ENCODE results near the gene DDN. TPM values are rescaled to one million over a fixed set of nuclear protein-coding genes. Genes with fewer than 3 reads are reported as not detected.

The DDN gene
- total RNA-seq, 2 donors from 2014 or later: 0.17 to 0.21 TPM

- intact Hi-C loops (cut with DNase I): no loop called here
These were observed 44.1 kb upstream of the DDN start for GRCh38 chr12:49043241-49043640.

DNA sequence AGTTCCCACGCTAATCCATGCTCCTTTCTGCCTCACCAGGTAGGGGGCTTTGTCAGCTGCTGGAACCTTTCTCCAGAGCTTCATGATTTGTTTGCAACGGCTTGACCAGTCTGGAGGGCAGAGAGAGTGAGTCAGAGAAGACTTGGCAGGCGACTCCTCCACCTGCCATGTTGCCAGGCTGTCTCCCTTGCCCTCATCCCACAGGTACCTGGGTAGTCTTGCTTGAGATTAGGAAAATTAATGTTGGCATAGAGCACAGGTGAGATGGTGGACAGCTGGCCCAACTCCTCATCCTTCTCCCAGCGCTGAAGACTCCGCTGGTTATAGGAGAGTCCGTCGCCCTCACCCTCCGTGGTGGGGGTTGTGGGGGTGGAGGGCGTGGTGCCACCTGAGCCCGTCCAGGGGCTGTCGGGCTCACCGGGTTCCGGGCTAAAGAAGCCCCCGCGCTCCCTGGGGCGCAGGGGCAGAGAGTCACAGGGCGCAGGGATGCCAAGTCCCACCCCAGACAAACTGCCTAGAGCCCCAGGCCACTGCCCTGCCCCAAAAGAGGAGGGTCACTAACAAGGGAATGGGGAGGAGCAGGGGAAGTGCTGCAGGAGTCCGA, 42.8 kb upstream of the DDN start:
- TF ChIP-seq, protein P1, sequence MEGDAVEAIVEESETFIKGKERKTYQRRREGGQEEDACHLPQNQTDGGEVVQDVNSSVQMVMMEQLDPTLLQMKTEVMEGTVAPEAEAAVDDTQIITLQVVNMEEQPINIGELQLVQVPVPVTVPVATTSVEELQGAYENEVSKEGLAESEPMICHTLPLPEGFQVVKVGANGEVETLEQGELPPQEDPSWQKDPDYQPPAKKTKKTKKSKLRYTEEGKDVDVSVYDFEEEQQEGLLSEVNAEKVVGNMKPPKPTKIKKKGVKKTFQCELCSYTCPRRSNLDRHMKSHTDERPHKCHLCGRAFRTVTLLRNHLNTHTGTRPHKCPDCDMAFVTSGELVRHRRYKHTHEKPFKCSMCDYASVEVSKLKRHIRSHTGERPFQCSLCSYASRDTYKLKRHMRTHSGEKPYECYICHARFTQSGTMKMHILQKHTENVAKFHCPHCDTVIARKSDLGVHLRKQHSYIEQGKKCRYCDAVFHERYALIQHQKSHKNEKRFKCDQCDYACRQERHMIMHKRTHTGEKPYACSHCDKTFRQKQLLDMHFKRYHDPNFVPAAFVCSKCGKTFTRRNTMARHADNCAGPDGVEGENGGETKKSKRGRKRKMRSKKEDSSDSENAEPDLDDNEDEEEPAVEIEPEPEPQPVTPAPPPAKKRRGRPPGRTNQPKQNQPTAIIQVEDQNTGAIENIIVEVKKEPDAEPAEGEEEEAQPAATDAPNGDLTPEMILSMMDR (IDR thresholded peaks at IDR 0.05): no peak
- no peak overlapping the region for H3K9ac ChIP-seq (ENCODE audit: low read depth in 2 of 2, low read length in 2 of 2)
- intact Hi-C loops (cut with DNase I): no loop called here
- H3K36me3 ChIP-seq: peaks cover 41% of the 10 kb centered on the region
- no peak overlapping the region for H3K27ac ChIP-seq
- no peak for DNase-seq
- no peaks in the 10 kb centered on the region for H3K27me3 ChIP-seq
- H3K4me3 ChIP-seq: no peak overlapping the region
- no peaks in the 10 kb centered on the region for H3K4me1 ChIP-seq
- H3K9me3 ChIP-seq: no peaks in the 10 kb centered on the region

More at GRCh38 chr12:49043241-49043640, 44.1 kb upstream of the DDN start:
- H3K9ac ChIP-seq (ENCODE audit: low read depth in 2 of 2, low read length in 2 of 2): no peak overlapping the region
- H3K27ac ChIP-seq: no peak overlapping the region
- H3K36me3 ChIP-seq: peaks cover 38% of the 10 kb centered on the region
- no peak overlapping the region for H3K4me3 ChIP-seq
- no peaks in the 10 kb centered on the region for H3K9me3 ChIP-seq
- no peaks in the 10 kb centered on the region for H3K27me3 ChIP-seq
- TF ChIP-seq, protein P1 (IDR thresholded peaks at IDR 0.05): no peak
- H3K4me1 ChIP-seq: no peaks in the 10 kb centered on the region
- DNase-seq: no peak

DNA sequence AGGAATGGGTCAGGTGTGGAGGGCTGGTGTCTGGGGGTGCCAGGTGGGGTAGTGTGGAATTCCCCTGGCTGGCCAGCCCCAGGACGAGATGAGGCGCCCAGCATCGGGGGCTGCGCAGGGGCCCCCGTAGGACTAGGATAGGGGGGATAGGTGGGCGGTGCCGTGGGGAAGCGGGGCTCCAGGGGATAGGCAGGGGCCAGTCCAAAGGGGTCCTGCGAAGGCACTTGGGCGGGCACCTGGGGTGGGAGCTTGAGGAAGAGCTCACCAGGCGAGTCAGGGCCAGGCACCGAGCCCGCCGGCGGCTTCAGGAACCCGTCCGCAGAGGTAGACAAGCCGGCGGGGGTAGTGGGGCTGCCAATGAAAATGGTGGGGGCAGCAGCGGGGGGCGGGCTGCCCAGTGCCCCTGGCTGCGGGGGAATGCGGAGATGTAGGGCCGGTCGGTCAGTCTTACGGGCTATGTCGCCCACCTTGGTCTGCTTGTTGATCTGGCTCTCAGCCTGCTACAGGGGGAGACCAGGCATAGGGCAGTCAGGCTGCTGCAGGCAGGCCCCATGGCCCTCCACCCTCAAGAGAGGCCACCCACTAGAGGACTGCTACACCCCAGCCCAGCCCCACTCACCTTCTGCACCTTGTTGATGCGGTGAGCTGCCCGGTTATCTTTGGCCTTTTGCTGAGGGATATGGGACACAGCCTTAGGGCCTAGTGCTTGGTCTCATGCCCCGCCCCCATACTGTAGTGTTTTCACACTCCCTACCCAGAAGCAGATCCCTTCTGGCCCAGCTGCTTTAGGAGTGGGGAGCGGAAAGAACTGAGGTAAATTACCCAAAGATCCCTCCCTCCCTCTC, 42.1 kb upstream of the DDN start:
- Histone ChIP-seq H3K9me3 (no peaks in the 10 kb centered on the region), H3K4me1 (no peaks in the 10 kb centered on the region), H3K27ac (no peak overlapping the region), H3K27me3 (no peaks in the 10 kb centered on the region), H3K4me3 (no peak overlapping the region), H3K9ac (ENCODE audit: low read depth in 2 of 2, low read length in 2 of 2) (no peak overlapping the region), H3K36me3 (peaks cover 44% of the 10 kb centered on the region)
- DNase-seq: no peak
- TF ChIP-seq, protein P1 (IDR thresholded peaks at IDR 0.05): no peak
- intact Hi-C loops (cut with DNase I): no loop called here

DNA sequence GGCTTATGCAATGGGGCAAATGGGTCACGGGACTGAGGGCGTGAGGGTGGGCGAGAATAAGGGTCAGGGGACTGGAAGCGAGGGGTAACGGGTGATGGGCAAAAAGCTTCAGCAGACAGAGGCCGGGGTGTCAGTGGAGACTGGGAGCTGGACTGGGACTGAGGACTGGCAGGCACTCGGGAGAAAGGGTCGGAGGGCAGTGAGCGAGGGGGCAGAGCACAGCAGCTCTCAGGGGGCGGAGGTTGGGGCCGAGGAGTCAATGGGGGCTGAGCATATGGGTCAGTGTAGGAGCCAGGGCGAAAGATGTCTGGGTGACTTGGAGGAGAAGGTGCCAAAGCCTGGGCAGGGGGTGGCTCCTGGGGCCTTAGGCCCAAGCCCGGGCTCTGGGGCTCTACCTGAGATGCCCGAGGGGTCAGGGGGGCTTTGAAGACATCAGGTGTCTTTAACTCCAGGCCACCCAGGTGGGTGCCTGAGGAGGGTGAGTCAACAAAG, 41.2 kb upstream of the DDN start:
- Histone ChIP-seq H3K27me3 (no peaks in the 10 kb centered on the region), H3K9me3 (no peaks in the 10 kb centered on the region), H3K36me3 (peaks cover 41% of the 10 kb centered on the region), H3K4me1 (no peaks in the 10 kb centered on the region), H3K27ac (no peak overlapping the region), H3K4me3 (no peak overlapping the region), H3K9ac (ENCODE audit: low read depth in 2 of 2, low read length in 2 of 2) (no peak overlapping the region)
- no peak for DNase-seq
- TF ChIP-seq, protein P1 (IDR thresholded peaks at IDR 0.05): no peak
- intact Hi-C loops (cut with DNase I): no loop called here

DNA sequence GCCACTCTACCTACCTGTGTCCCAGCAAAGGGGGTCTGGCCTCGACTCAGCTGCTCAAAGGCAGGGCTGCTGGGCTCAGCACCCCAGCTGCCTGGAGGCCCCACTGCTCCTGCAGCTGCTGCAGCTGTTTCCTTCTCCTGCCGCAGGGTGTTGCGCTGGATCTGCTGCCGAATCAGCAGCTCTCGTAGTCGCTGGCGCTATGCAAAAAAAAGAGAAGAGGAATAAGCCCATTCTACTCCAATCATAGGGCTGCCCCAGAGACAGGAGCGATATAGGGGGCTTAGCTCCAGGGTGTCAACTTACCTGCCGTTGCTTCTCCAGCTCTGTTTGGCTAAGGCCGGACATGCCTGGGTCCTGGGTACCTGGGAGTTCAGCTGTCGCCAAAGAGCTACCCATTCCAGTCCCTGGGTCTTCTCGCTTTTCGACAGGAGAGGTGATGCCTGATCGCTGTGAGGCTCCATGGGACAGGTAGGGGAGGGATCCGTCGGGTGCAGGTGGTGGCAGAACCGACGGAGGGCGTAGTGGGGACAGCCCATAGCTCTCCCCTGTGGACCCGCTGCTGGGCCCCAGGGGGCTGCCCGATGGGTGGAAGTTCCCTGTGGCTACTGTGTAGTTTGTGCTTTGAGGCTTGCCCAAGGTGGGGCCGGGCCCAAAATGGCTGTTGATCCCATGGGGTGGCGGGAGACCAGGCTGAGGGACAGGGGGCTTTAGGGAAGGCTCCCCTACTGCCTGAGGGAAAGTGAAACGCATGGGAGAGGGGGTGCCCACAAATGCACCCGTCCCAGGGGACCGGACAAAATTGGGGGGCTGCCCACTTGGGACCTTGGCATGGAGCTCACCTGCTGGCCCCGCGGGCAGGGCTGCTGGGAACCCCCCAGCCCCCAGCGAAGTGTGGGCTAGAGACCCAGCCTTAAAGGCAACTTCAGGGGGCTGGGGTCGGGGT, 40.5 kb upstream of the DDN start:
- DNase-seq: no peak
- Histone ChIP-seq H3K27ac (no peak overlapping the region), H3K9me3 (no peaks in the 10 kb centered on the region), H3K27me3 (no peaks in the 10 kb centered on the region), H3K4me3 (no peak overlapping the region), H3K4me1 (no peaks in the 10 kb centered on the region), H3K36me3 (peaks cover 40% of the 10 kb centered on the region), H3K9ac (ENCODE audit: low read depth in 2 of 2, low read length in 2 of 2) (no peak overlapping the region)
- intact Hi-C loops (cut with DNase I): no loop called here
- TF ChIP-seq, protein P1 (IDR thresholded peaks at IDR 0.05): no peak
